PC-9 (cell line): ENCODE data around the gene WIPI1. TPM values are rescaled to one million over a fixed set of nuclear protein-coding genes. Genes with fewer than 3 reads are reported as not detected.
"Not testable (repeated sequence)": the region's sequence is repeated elsewhere in the genome, so short reads cannot be mapped to it uniquely, and the experiment has no call there.

Experiments used
- BruUV-seq: library from RNA; stranded (reverse); fragments of 400-500 nt; replicated peaks from 2 replicates; lab custom pipeline; 2021; lab: Mats Ljungman, UMichigan
- CTCF ChIA-PET: fragments of 300-600 bp; sonication (Branson Sonifier 250); formaldehyde crosslinking; loops from one replicate; lab custom pipeline; 2022; ENCODE audit warnings: antibody characterized with exemption; lab: Charles Lee
- POLR2A ChIA-PET: fragments of 300-600 bp; sonication (Branson Sonifier 250); formaldehyde crosslinking; loops from one replicate; lab custom pipeline; 2022; ENCODE audit warnings: antibody characterized with exemption; ENCODE audit not compliant: unreplicated experiment; lab: Charles Lee
- DNase-seq, 2 experiments: peaks; one replicate each; pipeline versions ENCODE4 v3.0.0 to v3.0.0-alpha.2; 2015 to 2022; ENCODE audit warnings: mixed read lengths in 1 of 2
- H2AFZ ChIP-seq: fragments of 200-600 bp; sonication (generic); 2 replicates; pipeline ENCODE4 v1.8.1; 2017; ENCODE audit warnings: antibody characterized with exemption
- H3F3A ChIP-seq: fragments of 200-600 bp; sonication (generic); 2 replicates; pipeline ENCODE4 v1.8.1; 2017; ENCODE audit warnings: antibody characterized with exemption, mild to moderate bottlenecking, low read depth; ENCODE audit not compliant: insufficient read depth
- H3K27ac ChIP-seq: fragments of 200-600 bp; sonication (generic); 2 replicates; pipeline ENCODE4 v1.6.1; 2016; ENCODE audit warnings: mixed run types
- H3K27me3 ChIP-seq: fragments of 200-600 bp; sonication (generic); 2 replicates; pipeline ENCODE4 v1.6.1; 2016; ENCODE audit warnings: low read depth, mixed run types; ENCODE audit not compliant: insufficient read depth
- H3K36me3 ChIP-seq: fragments of 200-600 bp; sonication (generic); 2 replicates; pipeline ENCODE4 v1.6.1; 2016; ENCODE audit warnings: low read depth, mixed run types
- H3K4me1 ChIP-seq: fragments of 200-600 bp; sonication (generic); replicated peaks from 2 replicates; pipeline ENCODE4 v1.6.1; 2016; ENCODE audit warnings: mixed run types; ENCODE audit not compliant: insufficient read depth
- H3K4me2 ChIP-seq: fragments of 200-600 bp; sonication (generic); 2 replicates; pipeline ENCODE4 v1.6.1; 2017; ENCODE audit warnings: mixed run types
- H3K4me3 ChIP-seq: fragments of 200-600 bp; sonication (generic); 2 replicates; pipeline ENCODE4 v1.6.1; 2016; ENCODE audit warnings: mixed run types
- H3K79me2 ChIP-seq: fragments of 200-600 bp; sonication (generic); 2 replicates; pipeline ENCODE4 v1.6.1; 2017; ENCODE audit warnings: low read depth, mixed run types
- H3K9me2 ChIP-seq: fragments of 200-600 bp; sonication (generic); 2 replicates; pipeline ENCODE4 v1.8.1; 2017; ENCODE audit warnings: mild to moderate bottlenecking; ENCODE audit not compliant: insufficient read depth
- H3K9me3 ChIP-seq: fragments of 200-600 bp; sonication (generic); 2 replicates; pipeline ENCODE4 v1.8.1; 2016; ENCODE audit warnings: low read depth; ENCODE audit not compliant: insufficient read depth
- H4K20me1 ChIP-seq: fragments of 200-600 bp; sonication (generic); 2 replicates; pipeline ENCODE4 v1.8.1; 2017; ENCODE audit not compliant: insufficient read depth
- EZH2 ChIP-seq: fragments of 200-600 bp; sonication (generic); IDR thresholded peaks from 2 replicates; pipeline ENCODE4 v1.8.0; 2017; ENCODE audit warnings: antibody characterized with exemption, low read depth
- intact Hi-C: fragments of 100-400 bp; cut with micrococcal nuclease; formaldehyde crosslinking; loops from one replicate; pipeline ENCODE4 v1.10.0; 2022; ENCODE audit not compliant: unreplicated experiment
- total RNA-seq: library from RNA; stranded (reverse); gene quantifications from 2 replicates; pipeline ENCODE4 v1.2.3, GENCODE V29; 2021
- TF ChIP-seq, protein P1 (sequence below): fragments of 200-600 bp; sonication (generic); conservative IDR thresholded peaks from 2 replicates; pipeline ENCODE4 v1.6.1; 2017; ENCODE audit warnings: mixed run types, antibody characterized with exemption, mild to moderate bottlenecking, moderate library complexity

WIPI1 gene
- total RNA-seq, 1 experiment from 2014 or later, result 11.2 TPM

- TSS peak; percentile 41 for BruUV-seq
- H3F3A ChIP-seq, result peaks cover 56% of the 10 kb centered on the region
- peak overlapping the region; percentile 76 for H3K4me2 ChIP-seq
- peaks cover 63% of the 10 kb centered on the region for H3K4me1 ChIP-seq
- intact Hi-C loops, result loop anchor here (1.0 to 5.0 kb wide), 3 partner anchors 24 to 86 kb away; partner anchors contain the start of genes ARSG and SLC16A6
- no peaks in the 10 kb centered on the region for H3K9me3 ChIP-seq
- H3K9me2 ChIP-seq, result no peaks in the 10 kb centered on the region
- no peaks in the 10 kb centered on the region for H3K79me2 ChIP-seq
- H3K27ac ChIP-seq, result peak overlapping the region; percentile 87
- H2AFZ ChIP-seq, result peak overlapping the region; percentile 74
- ChIA-PET POLR2A (no interaction called here), CTCF (no interaction called here)
- H3K27me3 ChIP-seq, result no peaks in the 10 kb centered on the region
- no peaks in the 10 kb centered on the region for H4K20me1 ChIP-seq
- H3K4me3 ChIP-seq, result peak overlapping the region; percentile 49; the same call in 1 of the 2 replicates
- no peak for TF ChIP-seq EZH2
- TF ChIP-seq, protein P1, sequence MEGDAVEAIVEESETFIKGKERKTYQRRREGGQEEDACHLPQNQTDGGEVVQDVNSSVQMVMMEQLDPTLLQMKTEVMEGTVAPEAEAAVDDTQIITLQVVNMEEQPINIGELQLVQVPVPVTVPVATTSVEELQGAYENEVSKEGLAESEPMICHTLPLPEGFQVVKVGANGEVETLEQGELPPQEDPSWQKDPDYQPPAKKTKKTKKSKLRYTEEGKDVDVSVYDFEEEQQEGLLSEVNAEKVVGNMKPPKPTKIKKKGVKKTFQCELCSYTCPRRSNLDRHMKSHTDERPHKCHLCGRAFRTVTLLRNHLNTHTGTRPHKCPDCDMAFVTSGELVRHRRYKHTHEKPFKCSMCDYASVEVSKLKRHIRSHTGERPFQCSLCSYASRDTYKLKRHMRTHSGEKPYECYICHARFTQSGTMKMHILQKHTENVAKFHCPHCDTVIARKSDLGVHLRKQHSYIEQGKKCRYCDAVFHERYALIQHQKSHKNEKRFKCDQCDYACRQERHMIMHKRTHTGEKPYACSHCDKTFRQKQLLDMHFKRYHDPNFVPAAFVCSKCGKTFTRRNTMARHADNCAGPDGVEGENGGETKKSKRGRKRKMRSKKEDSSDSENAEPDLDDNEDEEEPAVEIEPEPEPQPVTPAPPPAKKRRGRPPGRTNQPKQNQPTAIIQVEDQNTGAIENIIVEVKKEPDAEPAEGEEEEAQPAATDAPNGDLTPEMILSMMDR, result no peak
- no peaks in the 10 kb centered on the region for H3K36me3 ChIP-seq
- peak; percentile 52 to 95 for DNase-seq
Observed at GRCh38 chr17:68378268-68379176, 78.8 kb downstream of the WIPI1 start.

DNA sequence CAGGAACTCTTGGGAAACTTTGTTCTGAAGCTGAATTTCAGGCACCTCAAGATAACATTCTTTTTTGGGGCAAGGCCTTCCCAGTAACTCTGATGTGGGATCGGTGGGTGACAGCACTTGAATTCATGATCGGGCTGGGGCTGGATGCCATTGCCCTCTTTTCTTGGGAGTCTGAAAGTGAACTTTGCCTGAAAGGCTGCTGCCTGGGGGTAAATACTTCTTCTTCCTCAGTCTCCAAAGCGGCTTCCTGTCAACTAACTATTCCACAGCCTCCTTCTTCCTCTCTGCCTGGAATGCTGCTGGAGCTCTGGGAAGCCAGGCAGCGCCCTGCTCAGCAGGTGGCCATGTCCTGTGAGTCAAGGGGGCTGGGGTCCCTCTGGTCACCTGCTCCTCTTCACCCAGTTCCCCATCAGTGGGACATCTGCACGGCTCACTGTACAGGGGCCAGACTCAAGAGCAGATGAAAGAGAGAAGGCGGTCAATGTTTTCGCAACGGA is 79.5 kb downstream of the WIPI1 start:
- intact Hi-C loops, result loop anchor here (1.0 to 5.0 kb wide), 3 partner anchors 23 to 86 kb away; partner anchors contain the start of genes ARSG and SLC16A6
- no peak for TF ChIP-seq EZH2
- TF ChIP-seq, protein P1, result no peak
- no peaks in the 10 kb centered on the region for H3K9me3 ChIP-seq
- H3K27ac ChIP-seq, result peak overlapping the region; percentile 87
- peaks cover 56% of the 10 kb centered on the region for H3F3A ChIP-seq
- peak overlapping the region; percentile 49 for H3K4me3 ChIP-seq
- BruUV-seq, result no TSS peak
- peak overlapping the region; percentile 74 for H2AFZ ChIP-seq
- peaks cover 63% of the 10 kb centered on the region for H3K4me1 ChIP-seq
- peak overlapping the region; percentile 76 for H3K4me2 ChIP-seq
- H4K20me1 ChIP-seq, result no peaks in the 10 kb centered on the region
- H3K79me2 ChIP-seq, result no peaks in the 10 kb centered on the region
- H3K9me2 ChIP-seq, result no peaks in the 10 kb centered on the region
- peak in 1 of 2 experiments; percentile 75 for DNase-seq
- H3K36me3 ChIP-seq, result no peaks in the 10 kb centered on the region
- ChIA-PET CTCF (no interaction called here), POLR2A (no interaction called here)
- no peaks in the 10 kb centered on the region for H3K27me3 ChIP-seq

DNA sequence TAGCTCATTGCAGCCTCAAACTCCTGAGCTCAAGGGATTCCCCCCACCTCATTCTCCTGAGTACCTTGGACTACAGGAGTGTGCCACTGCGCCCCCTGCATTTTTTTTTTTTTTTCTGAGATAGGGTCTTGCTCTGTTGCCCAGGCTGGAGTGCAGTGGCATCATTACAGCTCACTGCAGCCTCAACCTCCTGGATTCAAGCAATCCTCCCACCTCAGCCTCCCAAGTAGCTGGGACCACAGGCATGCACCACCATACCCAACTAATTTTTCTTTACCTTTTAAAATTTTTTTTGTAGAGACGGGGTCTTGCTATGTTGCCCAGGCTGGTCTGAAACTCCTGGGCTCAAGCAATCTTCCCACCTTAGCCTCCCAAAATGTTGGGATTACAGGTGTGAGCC is 81.1 kb downstream of the WIPI1 start:
- Histone ChIP-seq H3F3A (peaks cover 44% of the 10 kb centered on the region), H3K4me1 (peaks cover 48% of the 10 kb centered on the region)
- H3K4me3 ChIP-seq, H3K36me3 ChIP-seq, H3K27ac ChIP-seq, H3K9me3 ChIP-seq, DNase-seq, H3K4me2 ChIP-seq, H4K20me1 ChIP-seq, H2AFZ ChIP-seq, H3K9me2 ChIP-seq, H3K27me3 ChIP-seq, BruUV-seq, H3K79me2 ChIP-seq, POLR2A ChIA-PET: not testable (repeated sequence)
- CTCF ChIA-PET, result interaction anchor here (0.7 kb wide), 2 partner anchors 23 to 128 kb away, joined by 3 to 4 read pairs; no protein-coding TSS in a partner anchor
- intact Hi-C loops, result loop anchor here (5.0 kb wide), 1 partner anchor 84 kb away; the partner anchor contains the start of genes ARSG and SLC16A6
